ENCODE measurements around the gene SUMO3. TPM values are rescaled to one million over a fixed set of nuclear protein-coding genes. Genes with fewer than 3 reads are reported as not detected.

The SUMO3 gene
- total RNA-seq, 1 donor from 2014 or later: 69.0 TPM

DNA sequence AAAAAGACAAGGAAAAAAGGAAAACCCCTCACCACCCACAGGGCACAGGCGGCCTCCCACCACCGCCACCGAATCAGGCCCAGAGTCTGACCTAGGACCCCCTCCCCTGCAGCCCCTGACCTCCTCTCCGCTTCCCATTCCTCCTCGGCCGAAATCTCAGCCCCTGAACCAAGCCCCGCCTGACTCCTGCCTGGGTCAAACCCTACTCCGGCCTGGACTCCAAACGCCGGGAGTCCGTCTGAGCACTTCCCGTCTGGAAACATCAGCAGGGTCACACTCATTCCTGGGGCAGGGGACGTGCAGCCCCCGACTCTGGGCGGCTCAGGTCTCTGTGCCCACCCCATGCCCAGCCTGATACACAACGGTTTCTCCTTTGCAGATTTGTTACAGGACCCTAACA lies 26.4 kb upstream of the SUMO3 start:
- no peaks in the 10 kb centered on the region for H3K9me3 Mint-ChIP-seq (ENCODE audit: unreplicated experiment)
- H3K27ac Mint-ChIP-seq (ENCODE audit: unreplicated experiment): no peak overlapping the region
- DNase-seq (ENCODE audit: low spot score): no peak
- no peak for TF ChIP-seq CTCF (IDR thresholded peaks at IDR 0.05; ENCODE audit: unreplicated experiment)
- H3K4me3 Mint-ChIP-seq (ENCODE audit: unreplicated experiment): no peak overlapping the region
- H3K4me1 Mint-ChIP-seq (ENCODE audit: unreplicated experiment): peaks cover 7% of the 10 kb centered on the region
- peaks cover 12% of the 10 kb centered on the region for H3K27me3 Mint-ChIP-seq (ENCODE audit: unreplicated experiment)
- peaks cover 3% of the 10 kb centered on the region for H3K36me3 Mint-ChIP-seq (ENCODE audit: low read depth, unreplicated experiment)

DNA sequence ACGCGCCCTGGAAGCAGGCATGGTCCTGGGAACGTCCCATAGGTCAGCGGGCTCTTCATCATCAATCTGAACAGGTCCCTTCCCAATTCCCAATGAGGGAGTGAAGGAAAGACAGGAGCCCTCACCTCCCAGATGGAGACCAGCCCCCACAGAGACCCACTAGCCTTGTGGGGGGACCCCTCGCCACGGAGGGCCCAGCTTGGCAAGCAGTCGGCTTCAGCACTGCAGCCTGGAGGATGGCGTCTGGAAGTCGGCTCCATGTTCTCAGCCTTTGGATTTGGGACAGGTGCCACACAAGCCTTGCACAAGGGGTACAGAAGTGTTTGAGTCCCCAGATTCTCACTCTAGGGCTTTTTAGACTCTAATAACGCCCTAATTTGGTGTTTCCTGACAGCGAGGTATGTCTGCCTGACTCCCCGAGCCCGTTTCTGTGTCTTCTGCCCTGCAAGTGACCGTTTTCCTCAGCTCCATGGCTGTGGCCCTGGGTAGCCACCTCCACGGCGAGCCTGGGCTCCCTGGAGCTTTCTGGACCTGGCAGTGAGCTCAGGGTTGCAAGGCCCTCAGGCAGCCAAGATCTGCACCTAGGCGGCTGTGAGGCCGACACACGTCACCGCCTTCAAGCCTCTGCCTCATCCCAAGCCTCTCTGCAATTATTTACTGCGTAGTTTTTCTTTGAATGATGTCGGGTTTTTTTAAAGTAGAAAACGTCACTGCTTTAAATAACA lies 25.0 kb upstream of the SUMO3 start:
- no peak for DNase-seq (ENCODE audit: low spot score)
- no peak for TF ChIP-seq CTCF (IDR thresholded peaks at IDR 0.05; ENCODE audit: unreplicated experiment)

GRCh38 chr21:44842087-44842486 lies 24.2 kb upstream of the SUMO3 start:
- no peak overlapping the region for H3K4me3 Mint-ChIP-seq (ENCODE audit: unreplicated experiment)
- no peak for DNase-seq (ENCODE audit: low spot score)
- no peaks in the 10 kb centered on the region for H3K36me3 Mint-ChIP-seq (ENCODE audit: low read depth, unreplicated experiment)
- peaks cover 7% of the 10 kb centered on the region for H3K4me1 Mint-ChIP-seq (ENCODE audit: unreplicated experiment)
- H3K9me3 Mint-ChIP-seq (ENCODE audit: unreplicated experiment): no peaks in the 10 kb centered on the region
- no peak for TF ChIP-seq CTCF (IDR thresholded peaks at IDR 0.05; ENCODE audit: unreplicated experiment)
- no peak overlapping the region for H3K27ac Mint-ChIP-seq (ENCODE audit: unreplicated experiment)
- H3K27me3 Mint-ChIP-seq (ENCODE audit: unreplicated experiment): peaks cover 8% of the 10 kb centered on the region

More for the DNA sequence above, 25.0 kb upstream of the SUMO3 start:
- H3K27ac Mint-ChIP-seq (ENCODE audit: unreplicated experiment): no peak overlapping the region
- no peaks in the 10 kb centered on the region for H3K36me3 Mint-ChIP-seq (ENCODE audit: low read depth, unreplicated experiment)
- no peak overlapping the region for H3K4me3 Mint-ChIP-seq (ENCODE audit: unreplicated experiment)
- H3K9me3 Mint-ChIP-seq (ENCODE audit: unreplicated experiment): no peaks in the 10 kb centered on the region
- peaks cover 7% of the 10 kb centered on the region for H3K4me1 Mint-ChIP-seq (ENCODE audit: unreplicated experiment)
- H3K27me3 Mint-ChIP-seq (ENCODE audit: unreplicated experiment): peaks cover 8% of the 10 kb centered on the region

- Mint-ChIP-seq H3K27me3 (ENCODE audit: unreplicated experiment) (peaks cover 5% of the 10 kb centered on the region), H3K4me3 (ENCODE audit: unreplicated experiment) (no peak overlapping the region), H3K9me3 (ENCODE audit: unreplicated experiment) (no peaks in the 10 kb centered on the region), H3K4me1 (ENCODE audit: unreplicated experiment) (no peaks in the 10 kb centered on the region), H3K36me3 (ENCODE audit: low read depth, unreplicated experiment) (no peaks in the 10 kb centered on the region), H3K27ac (ENCODE audit: unreplicated experiment) (no peak overlapping the region)
- no peak for DNase-seq (ENCODE audit: low spot score)
- no peak for TF ChIP-seq CTCF (IDR thresholded peaks at IDR 0.05; ENCODE audit: unreplicated experiment)
Observed at GRCh38 chr21:44840771-44841170, 22.9 kb upstream of the SUMO3 start.

DNA sequence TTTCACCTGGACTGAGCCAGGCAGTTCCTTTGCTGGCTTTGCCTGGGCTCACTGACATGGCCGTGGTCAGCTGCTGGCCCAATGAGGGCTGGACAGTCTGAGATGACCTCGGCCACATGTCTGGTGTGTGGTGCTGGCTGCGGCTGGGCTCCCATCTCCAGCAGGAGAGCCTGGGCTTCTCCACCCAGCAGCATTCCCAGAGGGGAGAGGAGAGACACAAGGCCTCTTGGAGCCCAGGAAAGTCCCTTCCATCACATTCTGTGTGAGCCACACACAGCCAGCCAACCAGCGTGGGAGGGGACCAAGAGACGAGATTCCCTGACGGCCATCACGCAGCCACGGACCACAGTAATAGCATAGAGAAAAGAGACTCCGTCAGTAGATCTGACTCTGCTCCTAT lies 21.1 kb upstream of the SUMO3 start:
- no peaks in the 10 kb centered on the region for H3K4me1 Mint-ChIP-seq (ENCODE audit: unreplicated experiment)
- no peak overlapping the region for H3K4me3 Mint-ChIP-seq (ENCODE audit: unreplicated experiment)
- no peak for DNase-seq (ENCODE audit: low spot score)
- TF ChIP-seq CTCF (IDR thresholded peaks at IDR 0.05; ENCODE audit: unreplicated experiment): no peak
- H3K9me3 Mint-ChIP-seq (ENCODE audit: unreplicated experiment): no peaks in the 10 kb centered on the region
- no peak overlapping the region for H3K27ac Mint-ChIP-seq (ENCODE audit: unreplicated experiment)
- no peaks in the 10 kb centered on the region for H3K36me3 Mint-ChIP-seq (ENCODE audit: low read depth, unreplicated experiment)
- H3K27me3 Mint-ChIP-seq (ENCODE audit: unreplicated experiment): peaks cover 3% of the 10 kb centered on the region

All from endothelial cell (in vitro differentiated cells).